Measurements from ENCODE around the gene SARDH. TPM values are rescaled to one million over a fixed set of nuclear protein-coding genes. Genes with fewer than 3 reads are reported as not detected.

SARDH gene
- total RNA-seq, 3 donors from 2014 or later, result 3.6 to 5.5 (median 5.0) TPM

GRCh38 chr9:133702798-133703590 lies 35.2 kb downstream of the SARDH start:
- ATAC-seq, result peak; percentile 19 to 33
- no peaks in the 10 kb centered on the region for H3K36me3 Mint-ChIP-seq (ENCODE audit: insufficient read depth)
- H3K4me1 Mint-ChIP-seq (ENCODE audit: low read depth), result peaks cover 42% of the 10 kb centered on the region
- H3K4me3 Mint-ChIP-seq, result peak overlapping the region; percentile 81
- no peaks in the 10 kb centered on the region for H3K27me3 Mint-ChIP-seq (ENCODE audit: low read depth)
- no peaks in the 10 kb centered on the region for H3K9me3 Mint-ChIP-seq
- peak; percentile 39 for DNase-seq

- ATAC-seq, result peak; percentile 80 to 85
- no peaks in the 10 kb centered on the region for H3K36me3 Mint-ChIP-seq (ENCODE audit: insufficient read depth)
- H3K27me3 Mint-ChIP-seq (ENCODE audit: low read depth), result no peaks in the 10 kb centered on the region
- H3K4me3 Mint-ChIP-seq, result peak overlapping the region; percentile 81
- DNase-seq, result peak; percentile 58
- H3K4me1 Mint-ChIP-seq (ENCODE audit: low read depth), result peaks cover 46% of the 10 kb centered on the region
- H3K9me3 Mint-ChIP-seq, result no peaks in the 10 kb centered on the region
Observed at GRCh38 chr9:133701981-133702797, 36.0 kb downstream of the SARDH start.

- peak; percentile 61 to 63 for ATAC-seq
Observed at GRCh38 chr9:133701321-133701980, 36.7 kb downstream of the SARDH start.

GRCh38 chr9:133700819-133701320 lies 37.3 kb downstream of the SARDH start:
- DNase-seq (no peak), ATAC-seq (peak; percentile 20 to 22)
- Mint-ChIP-seq H3K9me3 (no peaks in the 10 kb centered on the region), H3K4me1 (ENCODE audit: low read depth) (peaks cover 52% of the 10 kb centered on the region), H3K4me3 (peak overlapping the region; percentile 81), H3K27me3 (ENCODE audit: low read depth) (no peaks in the 10 kb centered on the region), H3K36me3 (ENCODE audit: insufficient read depth) (peaks cover 8% of the 10 kb centered on the region)

More at GRCh38 chr9:133701321-133701980, 36.7 kb downstream of the SARDH start:
- Mint-ChIP-seq H3K27me3 (ENCODE audit: low read depth) (no peaks in the 10 kb centered on the region), H3K4me3 (peak overlapping the region; percentile 81), H3K4me1 (ENCODE audit: low read depth) (peaks cover 50% of the 10 kb centered on the region), H3K36me3 (ENCODE audit: insufficient read depth) (peaks cover 7% of the 10 kb centered on the region), H3K9me3 (no peaks in the 10 kb centered on the region)
- DNase-seq, result peak; percentile 56

- no peak for DNase-seq
- no peaks in the 10 kb centered on the region for H3K27me3 Mint-ChIP-seq (ENCODE audit: low read depth)
- ATAC-seq, result no peak
- peak overlapping the region; percentile 2 for H3K4me3 Mint-ChIP-seq
- peaks cover 54% of the 10 kb centered on the region for H3K4me1 Mint-ChIP-seq (ENCODE audit: low read depth)
- H3K9me3 Mint-ChIP-seq, result no peaks in the 10 kb centered on the region
- peaks cover 8% of the 10 kb centered on the region for H3K36me3 Mint-ChIP-seq (ENCODE audit: insufficient read depth)
Observed at GRCh38 chr9:133699546-133699945, 38.6 kb downstream of the SARDH start.

- Mint-ChIP-seq H3K4me3 (no peak overlapping the region), H3K36me3 (ENCODE audit: insufficient read depth) (peaks cover 8% of the 10 kb centered on the region), H3K27me3 (ENCODE audit: low read depth) (no peaks in the 10 kb centered on the region), H3K9me3 (no peaks in the 10 kb centered on the region), H3K4me1 (ENCODE audit: low read depth) (peaks cover 40% of the 10 kb centered on the region)
- DNase-seq (no peak), ATAC-seq (no peak)
Observed at GRCh38 chr9:133696071-133696472, 42.1 kb downstream of the SARDH start.

GRCh38 chr9:133694686-133695085 lies 43.5 kb downstream of the SARDH start:
- Mint-ChIP-seq H3K27me3 (ENCODE audit: low read depth) (no peaks in the 10 kb centered on the region), H3K9me3 (no peaks in the 10 kb centered on the region), H3K36me3 (ENCODE audit: insufficient read depth) (peaks cover 8% of the 10 kb centered on the region), H3K4me3 (no peak overlapping the region), H3K4me1 (ENCODE audit: low read depth) (peaks cover 30% of the 10 kb centered on the region)
- DNase-seq, result no peak
- no peak for ATAC-seq

GRCh38 chr9:133693703-133694529 lies 44.2 kb downstream of the SARDH start:
- H3K9me3 Mint-ChIP-seq, result no peaks in the 10 kb centered on the region
- no peak for DNase-seq
- no peak for ATAC-seq
- no peaks in the 10 kb centered on the region for H3K27me3 Mint-ChIP-seq (ENCODE audit: low read depth)
- H3K4me3 Mint-ChIP-seq, result no peak overlapping the region
- H3K4me1 Mint-ChIP-seq (ENCODE audit: low read depth), result peaks cover 27% of the 10 kb centered on the region
- peaks cover 8% of the 10 kb centered on the region for H3K36me3 Mint-ChIP-seq (ENCODE audit: insufficient read depth)

GRCh38 chr9:133693116-133693515 lies 45.0 kb downstream of the SARDH start:
- H3K27me3 Mint-ChIP-seq (ENCODE audit: low read depth), result no peaks in the 10 kb centered on the region
- H3K4me1 Mint-ChIP-seq (ENCODE audit: low read depth), result peaks cover 19% of the 10 kb centered on the region
- H3K36me3 Mint-ChIP-seq (ENCODE audit: insufficient read depth), result peaks cover 8% of the 10 kb centered on the region
- ATAC-seq (no peak), DNase-seq (no peak)
- no peak overlapping the region for H3K4me3 Mint-ChIP-seq
- H3K9me3 Mint-ChIP-seq, result no peaks in the 10 kb centered on the region

- Mint-ChIP-seq H3K4me3 (no peak overlapping the region), H3K27me3 (ENCODE audit: low read depth) (no peaks in the 10 kb centered on the region), H3K36me3 (ENCODE audit: insufficient read depth) (peaks cover 8% of the 10 kb centered on the region), H3K4me1 (ENCODE audit: low read depth) (peaks cover 17% of the 10 kb centered on the region), H3K9me3 (no peaks in the 10 kb centered on the region)
- ATAC-seq, result no peak
- no peak for DNase-seq
Observed at GRCh38 chr9:133692364-133692985, 45.7 kb downstream of the SARDH start.

- Mint-ChIP-seq H3K4me3 (no peak overlapping the region), H3K36me3 (ENCODE audit: insufficient read depth) (peaks cover 5% of the 10 kb centered on the region), H3K27me3 (ENCODE audit: low read depth) (no peaks in the 10 kb centered on the region), H3K4me1 (ENCODE audit: low read depth) (peaks cover 12% of the 10 kb centered on the region), H3K9me3 (no peaks in the 10 kb centered on the region)
- ATAC-seq (peak; percentile 75 to 84), DNase-seq (no peak)
Observed at GRCh38 chr9:133691626-133692363, 46.4 kb downstream of the SARDH start.

GRCh38 chr9:133691191-133691590 lies 47.0 kb downstream of the SARDH start:
- ATAC-seq (no peak), DNase-seq (no peak)
- no peaks in the 10 kb centered on the region for H3K9me3 Mint-ChIP-seq
- H3K36me3 Mint-ChIP-seq (ENCODE audit: insufficient read depth), result no peaks in the 10 kb centered on the region
- H3K27me3 Mint-ChIP-seq (ENCODE audit: low read depth), result no peaks in the 10 kb centered on the region
- no peak overlapping the region for H3K4me3 Mint-ChIP-seq
- peaks cover 7% of the 10 kb centered on the region for H3K4me1 Mint-ChIP-seq (ENCODE audit: low read depth)
